HepG2 (cell line): ENCODE results near the gene ARHGEF39. TPM values are rescaled to one million over a fixed set of nuclear protein-coding genes. Genes with fewer than 3 reads are reported as not detected.

Source experiments
- AHR ChIP-seq: IDR thresholded peaks from 2 replicates; pipeline ENCODE4 v1.6.1; 2018; ENCODE audit warnings: missing genetic modification reagents, missing compliant biosample characterization
- BCL6 ChIP-seq: IDR thresholded peaks from 2 replicates; pipeline ENCODE4 v1.6.1; 2016; ENCODE audit warnings: missing genetic modification reagents, missing compliant biosample characterization
- DR1 ChIP-seq: sonication (generic); formaldehyde crosslinking; IDR thresholded peaks from 2 replicates; pipeline ENCODE4 v1.8.0; 2021; ENCODE audit warnings: mild to moderate bottlenecking, missing genetic modification reagents, inconsistent platforms
- HMGXB3 ChIP-seq: sonication (generic); formaldehyde crosslinking; IDR thresholded peaks from 2 replicates; pipeline ENCODE4 v1.4.0; 2020; ENCODE audit warnings: missing genetic modification reagents, borderline replicate concordance
- HNF4G ChIP-seq, 2 experiments: sonication (generic) in 1 of 2; formaldehyde crosslinking in 1 of 2; IDR thresholded peaks; 2 replicates each; pipeline versions ENCODE4 v1.4.0 to v1.6.1; 2011 to 2020; ENCODE audit warnings: borderline replicate concordance in 2 of 2, low read depth in 2 of 2, mild to moderate bottlenecking in 2 of 2, low read length in 1 of 2, missing genetic modification reagents in 1 of 2, moderate library complexity in 1 of 2
- MBNL3 ChIP-seq: fragments of 250-450 bp; sonication (Bioruptor Pico); conservative IDR thresholded peaks from 2 replicates; pipeline ENCODE4 v1.8.0; 2022; ENCODE audit warnings: mild to moderate bottlenecking, inconsistent platforms
- RERE ChIP-seq: IDR thresholded peaks from 2 replicates; pipeline ENCODE4 v1.6.1; 2016; ENCODE audit warnings: low read depth, missing genetic modification reagents, missing compliant biosample characterization
- SP4 ChIP-seq: sonication (generic); formaldehyde crosslinking; IDR thresholded peaks from 2 replicates; pipeline ENCODE4 v1.8.1; 2023; ENCODE audit warnings: mild to moderate bottlenecking, missing genetic modification reagents
- SRSF9 ChIP-seq: fragments of 200-400 bp; formaldehyde crosslinking; IDR thresholded peaks from 2 replicates; pipeline ENCODE4 v1.6.1; 2018; ENCODE audit warnings: borderline replicate concordance, mild to moderate bottlenecking, low read depth, low read length; ENCODE audit not compliant: insufficient read depth, poor library complexity, severe bottlenecking
- TEAD2 ChIP-seq: sonication (generic); formaldehyde crosslinking; IDR thresholded peaks from 2 replicates; pipeline ENCODE4 v1.9.0; 2021; ENCODE audit warnings: missing genetic modification reagents
- TGIF2 ChIP-seq: IDR thresholded peaks from 2 replicates; pipeline ENCODE4 v1.6.1; 2016; ENCODE audit warnings: control low read depth, missing compliant biosample characterization
- XRCC5 ChIP-seq: fragments of 200-400 bp; formaldehyde crosslinking; optimal IDR thresholded peaks from 2 replicates; pipeline ENCODE3; 2017; ENCODE audit warnings: mild to moderate bottlenecking, low read length
- ZBTB2 ChIP-seq: sonication (generic); formaldehyde crosslinking; IDR thresholded peaks from 2 replicates; pipeline ENCODE4 v1.8.0; 2022; ENCODE audit warnings: low read depth, missing genetic modification reagents
- ZNF20 ChIP-seq: sonication (generic); formaldehyde crosslinking; IDR thresholded peaks from 2 replicates; pipeline ENCODE4 v1.4.0; 2020; ENCODE audit warnings: mild to moderate bottlenecking, moderate library complexity, missing genetic modification reagents
- ZNF234 ChIP-seq: sonication (generic); formaldehyde crosslinking; conservative IDR thresholded peaks from 2 replicates; pipeline ENCODE4 v1.5.1; 2020; ENCODE audit warnings: mild to moderate bottlenecking, missing genetic modification reagents
- ZNF296 ChIP-seq: sonication (generic); formaldehyde crosslinking; conservative IDR thresholded peaks from 2 replicates; pipeline ENCODE4 v1.5.0; 2020; ENCODE audit warnings: mild to moderate bottlenecking, missing genetic modification reagents
- ZNF746 ChIP-seq: sonication (generic); formaldehyde crosslinking; IDR thresholded peaks from 2 replicates; pipeline ENCODE4 v1.8.0; 2022; ENCODE audit warnings: mild to moderate bottlenecking, missing genetic modification reagents
- polyA plus RNA-seq, 8 experiments: library from polyadenylated mRNA; depleted of rRNA in 3 of 8; stranded (reverse) in 7 of 8; unstranded in 1 of 8; fragments of >200 nt; fragmentation: Illumina TruSeq in 4 of 8; extraction: Trizol in 4 of 8; gene quantifications; 2 replicates each; pipeline versions ENCODE4 v1.2.1 to v1.2.3, GENCODE V29; 2011 to 2016; ENCODE audit warnings: low read depth in 4 of 8, missing spikeins in 1 of 8, mixed read lengths in 1 of 8; ENCODE audit not compliant: insufficient read depth in 1 of 8
- total RNA-seq, 5 experiments: library from RNA; depleted of rRNA; stranded (reverse); fragments of >200 nt; fragmentation: Illumina TruSeq; extraction: Trizol; gene quantifications; 2 replicates each; pipeline ENCODE4 v1.2.3, GENCODE V29; 2016; ENCODE audit warnings: low read depth in 1 of 5

ARHGEF39 gene
- total and polyA plus RNA-seq, 2 of the 13 experiments (the other 11 are each of a cell fraction or from before 2014, with no cell fraction given) = 11.2 to 12.3 TPM

- TF ChIP-seq ZBTB2 (CRISPR knock-in tag) (no peak), ZNF20 (CRISPR knock-in tag) (no peak), HMGXB3 (CRISPR knock-in tag) (no peak), HNF4G (IDR thresholded peaks at IDR 0.05; ENCODE audit: borderline replicate concordance, low read depth, low read length) (no peak), HNF4G (CRISPR knock-in tag; IDR thresholded peaks at IDR 0.05; ENCODE audit: borderline replicate concordance, low read depth) (no peak), BCL6 (CRISPR knock-in tag) (no peak), ZNF234 (CRISPR knock-in tag) (0 out of 2 replicates have a peak, but pooled peaks have one; percentile 31), ZNF296 (CRISPR knock-in tag) (no peak), TEAD2 (no peak), RERE (CRISPR knock-in tag) (no peak), MBNL3 (no peak), TGIF2 (no peak), AHR (CRISPR knock-in tag) (no peak), ZNF746 (0 out of 2 replicates have a peak, but pooled peaks have one; percentile 10), XRCC5 (no peak), SP4 (CRISPR knock-in tag) (0 out of 2 replicates have a peak, but pooled peaks have one; percentile 30), SRSF9 (no peak), DR1 (CRISPR knock-in tag) (no peak)
Observed at GRCh38 chr9:35646153-35646532, 18.9 kb downstream of the ARHGEF39 start (continued).
